COLO829 (cell line): ENCODE data around the gene ACADS.

ENCODE experiments used
- DNase-seq: peaks from one replicate; pipeline ENCODE4 v3.0.0; 2012; ENCODE audit warnings: low spot score

ACADS gene

DNA sequence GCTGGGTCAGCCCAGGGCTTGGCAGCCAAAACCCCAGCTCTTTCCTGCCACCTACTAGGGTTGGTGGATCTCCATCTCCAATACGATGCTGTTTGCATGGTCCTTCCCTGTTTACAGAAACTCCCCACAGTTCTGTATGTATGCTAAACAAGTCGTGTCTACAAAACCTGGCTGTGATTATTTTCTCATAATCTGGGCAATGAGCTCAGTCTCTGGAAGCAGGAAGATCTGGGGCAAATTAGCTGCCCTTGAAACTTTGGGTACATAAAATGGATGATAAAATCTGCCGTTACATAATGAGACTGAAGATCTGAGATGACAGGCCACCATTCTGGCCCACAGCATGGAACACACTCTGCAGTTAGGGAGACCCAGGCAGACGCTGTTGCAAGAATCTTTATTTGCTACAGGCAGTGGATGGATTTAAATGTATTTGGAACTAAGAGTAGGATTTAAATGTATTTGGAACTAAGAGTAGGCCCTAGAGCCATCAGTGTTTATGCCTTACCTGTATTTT is 31.7 kb downstream of the ACADS start:
- DNase-seq: no peak

DNA sequence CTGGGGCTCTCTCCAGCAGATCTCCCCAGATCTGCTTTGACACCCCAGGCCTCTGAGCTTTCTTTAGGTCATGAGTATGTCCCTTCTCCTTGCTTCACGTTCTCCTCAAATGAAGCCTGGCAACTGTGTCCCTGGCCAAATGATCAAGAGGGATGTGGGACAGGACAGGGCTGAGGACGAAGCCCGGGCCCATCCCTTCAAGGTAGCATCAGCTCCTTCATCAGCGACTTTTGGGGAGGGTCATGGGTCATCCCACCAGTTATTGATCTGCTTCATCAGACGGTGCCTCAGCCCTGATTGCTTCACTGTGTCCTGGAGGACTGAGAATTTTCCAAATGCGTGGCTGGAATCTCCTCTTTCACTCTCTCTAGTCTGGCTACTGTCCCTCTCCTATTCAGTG is 32.3 kb downstream of the ACADS start:
- DNase-seq: no peak

DNA sequence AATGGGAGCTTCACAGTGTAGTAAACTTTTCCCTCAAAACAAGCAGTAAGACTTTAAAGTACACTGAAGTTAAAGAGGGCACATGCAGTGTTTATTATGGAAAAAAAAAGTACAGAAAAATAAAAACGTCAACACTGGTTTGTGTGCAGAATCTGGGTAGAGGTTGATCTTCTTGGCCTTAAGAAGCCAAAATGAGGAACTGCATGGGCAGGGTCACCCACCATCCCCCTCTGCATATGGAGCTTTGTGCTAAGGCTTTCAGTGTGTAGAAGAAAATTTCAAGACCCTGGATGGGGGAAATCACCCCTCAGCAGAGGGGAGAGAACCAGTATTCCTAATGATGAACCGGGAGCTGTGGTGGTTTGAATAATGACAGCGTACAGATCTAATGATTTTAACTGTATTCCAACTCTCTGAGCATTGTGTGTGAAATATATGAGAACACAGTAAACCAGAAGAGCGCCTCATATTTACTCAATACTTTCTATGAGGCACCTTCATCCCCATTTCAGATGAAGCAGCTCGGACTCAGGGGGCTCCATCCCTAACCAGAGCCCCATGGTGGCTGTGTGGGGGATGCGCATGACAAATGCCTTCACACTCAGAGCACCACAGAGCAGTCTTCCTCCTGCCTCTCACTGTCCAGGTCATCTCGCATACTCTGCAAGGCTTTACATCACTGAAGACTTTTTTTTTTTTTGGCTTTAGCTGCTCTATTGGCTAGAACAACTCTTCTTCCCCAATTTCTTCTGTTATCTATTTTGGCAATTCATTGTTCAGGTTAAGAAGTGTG is 33.4 kb downstream of the ACADS start:
- no peak for DNase-seq

- no peak for DNase-seq
Measured at GRCh38 chr12:120759591-120760348, 34.1 kb downstream of the ACADS start.

- no peak for DNase-seq
Measured at GRCh38 chr12:120760349-120761254, 35.0 kb downstream of the ACADS start.

DNA sequence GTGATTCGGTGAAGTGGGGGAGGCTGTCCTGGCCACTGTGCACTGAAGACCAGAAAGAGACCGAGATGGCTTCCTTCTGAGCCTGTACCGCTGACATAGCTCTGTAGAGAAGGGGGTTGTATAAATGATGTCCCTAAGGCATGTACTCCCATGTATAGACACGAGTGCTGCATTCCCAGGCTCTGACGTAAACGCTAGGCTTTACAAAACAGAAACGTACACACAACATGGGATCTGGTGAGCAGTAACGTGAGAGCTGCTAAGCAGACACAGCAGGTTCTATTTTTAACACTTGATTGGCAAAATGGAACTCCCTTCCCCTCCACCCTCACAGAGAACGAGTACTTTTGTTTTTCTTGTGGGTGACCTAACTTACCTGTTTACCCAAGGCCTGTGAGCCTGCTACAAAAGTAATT is 35.9 kb downstream of the ACADS start:
- no peak for DNase-seq

- DNase-seq: no peak
Measured at GRCh38 chr12:120762086-120762485, 36.5 kb downstream of the ACADS start.

DNA sequence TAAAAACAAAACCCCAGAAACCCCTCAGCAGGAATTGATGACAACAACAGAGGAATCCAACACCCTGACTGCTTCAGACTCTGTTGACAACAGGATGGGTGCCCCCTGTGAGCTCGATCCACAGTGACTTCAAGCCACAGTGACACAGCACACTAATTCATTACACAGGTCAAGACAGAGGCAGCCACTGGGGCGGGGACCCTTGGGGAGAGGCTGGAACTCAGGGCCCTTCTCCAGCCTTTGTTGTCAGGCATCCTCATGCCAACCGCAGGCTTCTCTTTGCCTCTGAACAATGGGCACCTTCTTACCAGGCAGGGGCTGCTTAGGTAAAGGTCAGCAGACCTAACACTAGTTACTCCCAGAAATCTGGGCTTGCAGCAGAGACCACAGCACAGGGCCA is 37.6 kb downstream of the ACADS start:
- DNase-seq: no peak

- no peak for DNase-seq
Measured at GRCh38 chr12:120764816-120765215, 39.2 kb downstream of the ACADS start.

GRCh38 chr12:120766566-120766965 is 40.9 kb downstream of the ACADS start:
- DNase-seq: no peak

- DNase-seq: no peak
Measured at GRCh38 chr12:120767071-120768024, 41.7 kb downstream of the ACADS start.

GRCh38 chr12:120771097-120771496 is 45.5 kb downstream of the ACADS start:
- DNase-seq: no peak

DNA sequence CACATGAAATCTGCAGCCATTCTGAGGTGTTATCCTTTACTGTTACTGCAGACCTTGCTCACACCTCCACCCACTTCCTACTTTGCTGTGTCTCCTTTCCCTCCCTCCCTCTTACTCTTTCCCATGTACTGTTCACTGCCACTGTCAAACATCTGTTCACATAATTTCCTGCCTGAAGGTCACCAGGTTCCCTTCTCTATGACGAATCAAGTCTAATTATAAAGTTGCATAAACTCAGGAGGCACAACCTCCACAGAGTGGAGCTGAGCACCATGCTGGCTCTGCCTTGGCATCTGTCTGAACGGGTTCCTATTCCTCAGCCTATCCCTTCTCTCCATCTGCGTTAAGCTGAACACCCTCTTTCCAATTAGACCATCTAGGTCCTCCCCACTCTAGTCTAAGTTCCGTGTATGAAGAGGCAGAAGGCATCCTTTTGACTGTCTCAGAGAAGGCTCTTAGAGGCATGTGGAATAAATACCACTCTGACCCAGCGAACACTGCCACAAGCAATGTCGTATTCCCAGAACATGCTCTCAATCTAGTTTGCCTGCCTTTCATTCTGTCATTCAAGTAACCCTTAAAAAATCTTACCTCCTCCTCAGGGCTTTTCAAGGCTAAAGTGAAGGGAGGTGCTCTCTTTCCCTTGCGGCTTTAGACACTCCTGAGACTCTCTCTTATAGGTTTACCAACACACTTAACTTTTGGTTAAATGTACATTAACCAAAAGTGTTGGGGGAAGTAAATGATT is 48.7 kb downstream of the ACADS start:
- no peak for DNase-seq

- DNase-seq: peak; percentile 76
Measured at GRCh38 chr12:120775862-120776552, 50.4 kb downstream of the ACADS start.

DNA sequence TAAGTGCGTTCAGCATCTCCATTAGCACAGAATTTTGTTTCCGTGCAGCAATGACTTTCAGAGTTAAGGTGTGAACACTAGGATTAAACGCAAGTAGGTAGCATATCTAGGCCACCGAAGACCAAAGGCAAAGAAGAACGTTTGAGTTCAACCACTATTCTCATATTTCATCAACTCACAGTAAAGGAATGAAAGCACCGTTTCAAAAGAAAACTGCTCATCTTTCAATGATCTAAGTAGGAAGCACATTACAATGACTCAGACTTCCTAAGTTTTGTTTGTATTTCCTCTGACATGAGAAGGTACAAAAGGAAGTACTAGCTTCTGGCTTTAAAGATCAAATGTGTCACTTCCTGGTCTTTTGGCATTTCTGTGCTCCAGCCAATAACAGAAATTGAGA is 57.6 kb downstream of the ACADS start:
- DNase-seq: peak; percentile 35

DNA sequence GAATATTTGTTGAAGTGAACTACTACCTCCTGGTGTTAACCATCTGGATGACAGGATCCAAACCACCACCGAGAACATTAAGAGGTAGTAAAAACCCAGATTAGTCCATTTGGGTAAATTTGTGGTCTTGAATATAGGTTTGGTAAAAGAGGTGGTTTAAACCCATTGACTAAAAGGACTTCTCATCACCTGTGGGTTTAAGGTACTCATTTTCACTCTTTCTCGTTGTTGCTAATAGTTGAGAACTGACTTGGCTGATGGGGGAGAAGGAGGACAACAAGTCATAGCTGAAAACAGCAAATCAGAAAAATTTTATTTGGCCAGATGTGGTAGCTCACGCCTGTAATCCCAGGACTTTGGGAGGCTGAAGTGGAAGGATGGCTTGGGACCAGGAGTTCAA is 59.2 kb downstream of the ACADS start:
- DNase-seq: no peak

DNA sequence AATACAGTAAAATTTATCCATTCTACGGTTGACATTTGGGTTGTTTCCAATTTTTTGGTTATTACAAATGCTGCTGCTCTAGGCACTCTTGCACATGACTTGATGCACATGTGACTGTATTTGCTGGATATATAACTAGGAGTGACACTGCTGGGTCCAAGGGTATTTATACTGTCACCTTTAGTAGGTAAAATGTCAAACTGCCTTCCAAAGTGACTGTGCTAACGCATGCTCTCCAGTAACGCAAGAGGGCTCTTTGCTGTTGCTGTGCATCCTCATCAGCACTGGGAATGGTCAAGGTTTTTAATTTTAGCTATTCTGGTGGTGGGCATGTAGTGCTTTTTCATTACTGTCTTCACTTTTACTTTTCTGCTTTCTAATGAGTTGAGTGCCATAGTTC is 62.3 kb downstream of the ACADS start:
- DNase-seq: no peak
